PC-3 (cell line): ENCODE results near the gene CD164L2. TPM values are rescaled to one million over a fixed set of nuclear protein-coding genes. Genes with fewer than 3 reads are reported as not detected.

Experiments
- ATAC-seq: fragments of 200-7000 bp; cut with Tn5 transposase; 2 replicates; pipeline ENCODE4 v1.9.1; 2020; ENCODE audit warnings: mild to moderate bottlenecking, moderate library complexity
- BruUV-seq: library from RNA; stranded (reverse); fragments of 400-500 nt; replicated peaks from 2 replicates; lab custom pipeline; 2021; lab: Mats Ljungman, UMichigan
- CTCF ChIA-PET: fragments of 300-600 bp; sonication (Branson Sonifier 250); formaldehyde crosslinking; loops from one replicate; lab custom pipeline; 2022; ENCODE audit warnings: antibody characterized with exemption; lab: Charles Lee
- POLR2A ChIA-PET: fragments of 300-600 bp; sonication (Branson Sonifier 250); formaldehyde crosslinking; loops from one replicate; lab custom pipeline; 2022; ENCODE audit warnings: antibody characterized with exemption; ENCODE audit not compliant: unreplicated experiment; lab: Charles Lee
- DNase-seq: peaks from one replicate; pipeline ENCODE4 v3.0.0-alpha.2; 2015
- H2AFZ ChIP-seq: fragments of 300-600 bp; sonication (generic); 2 replicates; pipeline ENCODE4 v1.6.0; 2016; ENCODE audit warnings: antibody characterized with exemption, low read length
- H3F3A ChIP-seq: fragments of 300-600 bp; sonication (generic); one replicate; pipeline ENCODE4 v1.6.0; 2017; ENCODE audit warnings: antibody characterized with exemption, low read length, control low read depth, mild to moderate bottlenecking; ENCODE audit not compliant: unreplicated experiment
- H3K27ac ChIP-seq: fragments of 300-600 bp; sonication (generic); 2 replicates; pipeline ENCODE4 v1.5.1; 2016; ENCODE audit warnings: mild to moderate bottlenecking, low read length
- H3K27me3 ChIP-seq: fragments of 300-600 bp; sonication (generic); 2 replicates; pipeline ENCODE4 v1.6.1; 2016; ENCODE audit warnings: low read length, mixed read lengths
- H3K36me3 ChIP-seq: fragments of 300-600 bp; sonication (generic); 2 replicates; pipeline ENCODE4 v1.6.1; 2016; ENCODE audit warnings: low read depth, mixed run types, low read length, mixed read lengths
- H3K4me1 ChIP-seq: fragments of 300-600 bp; sonication (generic); 2 replicates; pipeline ENCODE4 v1.5.1; 2016; ENCODE audit warnings: low read length; ENCODE audit not compliant: insufficient read depth
- H3K4me2 ChIP-seq: fragments of 300-600 bp; sonication (generic); 2 replicates; pipeline ENCODE4 v1.6.0; 2016; ENCODE audit warnings: low read length
- H3K4me3 ChIP-seq: fragments of 300-600 bp; sonication (generic); 2 replicates; pipeline ENCODE4 v1.5.1; 2016; ENCODE audit warnings: mild to moderate bottlenecking, low read length, mixed read lengths
- H3K79me2 ChIP-seq: fragments of 300-600 bp; sonication (generic); 2 replicates; pipeline ENCODE4 v1.6.1; 2017; ENCODE audit warnings: low read length, mixed read lengths
- H3K9ac ChIP-seq: fragments of 300-600 bp; sonication (generic); 2 replicates; pipeline ENCODE4 v1.6.0; 2016; ENCODE audit warnings: mild to moderate bottlenecking, low read length
- H3K9me2 ChIP-seq: fragments of 300-600 bp; sonication (generic); replicated peaks from 2 replicates; pipeline ENCODE4 v1.6.1; 2016; ENCODE audit warnings: mixed run types, low read length, mixed read lengths
- H3K9me3 ChIP-seq: fragments of 300-600 bp; sonication (generic); 2 replicates; pipeline ENCODE4 v1.6.1; 2016; ENCODE audit warnings: low read length, mixed read lengths
- H4K20me1 ChIP-seq: fragments of 300-600 bp; sonication (generic); 2 replicates; pipeline ENCODE4 v1.6.1; 2016; ENCODE audit warnings: low read length, mixed read lengths
- CTCF ChIP-seq: fragments of 300-600 bp; sonication (generic); conservative IDR thresholded peaks from 2 replicates; pipeline ENCODE4 v1.5.1; 2017; ENCODE audit warnings: antibody characterized with exemption, low read depth, mild to moderate bottlenecking, low read length
- EZH2 ChIP-seq: fragments of 300-600 bp; sonication (generic); IDR thresholded peaks from one replicate; pipeline ENCODE4 v1.6.1; 2017; ENCODE audit warnings: antibody characterized with exemption, mild to moderate bottlenecking, low read length; ENCODE audit not compliant: unreplicated experiment
- EZH2phosphoT487 ChIP-seq: fragments of 300-600 bp; sonication (generic); IDR thresholded peaks from 2 replicates; pipeline ENCODE4 v1.6.1; 2018; ENCODE audit warnings: mild to moderate bottlenecking, antibody characterized with exemption, low read length, borderline replicate concordance
- intact Hi-C: fragments of 100-400 bp; cut with micrococcal nuclease; formaldehyde crosslinking; loops from 2 replicates; pipeline ENCODE4 v1.9.0; 2023
- total RNA-seq: library from RNA; depleted of rRNA; stranded (reverse); fragments of >200 nt; gene quantifications from 2 replicates; pipeline ENCODE4 v1.2.3, GENCODE V29; 2014

Gene CD164L2
- total RNA-seq, 1 experiment from 2014 or later: 0.47 TPM

- ChIA-PET CTCF (no interaction called here), POLR2A (interaction anchor here (0.7 kb wide), 1 partner anchor 40 kb away, joined by 3 read pairs; no protein-coding TSS in a partner anchor)
- Histone ChIP-seq H3K9me3 (no peaks in the 10 kb centered on the region), H3F3A (no peaks in the 10 kb centered on the region), H3K79me2 (peaks cover 19% of the 10 kb centered on the region), H3K9me2 (no peaks in the 10 kb centered on the region), H3K36me3 (peaks cover 16% of the 10 kb centered on the region; the same call in 1 of the 2 replicates), H4K20me1 (no peaks in the 10 kb centered on the region), H3K4me1 (peaks cover 35% of the 10 kb centered on the region), H3K9ac (no peak overlapping the region), H3K27me3 (no peaks in the 10 kb centered on the region), H3K4me3 (no peak overlapping the region), H2AFZ (no peak overlapping the region), H3K4me2 (no peak overlapping the region), H3K27ac (no peak overlapping the region)
- no TSS peak for BruUV-seq
- DNase-seq (no peak), ATAC-seq (no peak)
- intact Hi-C loops: no loop called here
- TF ChIP-seq EZH2 (no peak), CTCF (no peak), EZH2phosphoT487 (no peak)
Observed at GRCh38 chr1:27338751-27339150, 44.4 kb downstream of the CD164L2 start.

- ATAC-seq (no peak), DNase-seq (no peak)
- peaks cover 33% of the 10 kb centered on the region; the same call in 1 of the 2 replicates for H3K36me3 ChIP-seq
- no peak overlapping the region for H3K4me2 ChIP-seq
- POLR2A ChIA-PET: no interaction called here
- BruUV-seq: no TSS peak
- H3K79me2 ChIP-seq: no peaks in the 10 kb centered on the region
- H4K20me1 ChIP-seq: no peaks in the 10 kb centered on the region
- no peaks in the 10 kb centered on the region for H3K9me2 ChIP-seq
- H3K9me3 ChIP-seq: no peaks in the 10 kb centered on the region
- H2AFZ ChIP-seq: no peak overlapping the region
- intact Hi-C loops: no loop called here
- no peak overlapping the region for H3K27ac ChIP-seq
- H3K9ac ChIP-seq: no peak overlapping the region
- TF ChIP-seq EZH2phosphoT487 (no peak), CTCF (no peak), EZH2 (no peak)
- no peaks in the 10 kb centered on the region for H3K27me3 ChIP-seq
- no peaks in the 10 kb centered on the region for H3F3A ChIP-seq
- no peak overlapping the region for H3K4me3 ChIP-seq
- peaks cover 16% of the 10 kb centered on the region for H3K4me1 ChIP-seq
- CTCF ChIA-PET: no interaction called here
Observed at GRCh38 chr1:27336756-27337155, 46.4 kb downstream of the CD164L2 start.

GRCh38 chr1:27335506-27336422 is 47.4 kb downstream of the CD164L2 start:
- no peaks in the 10 kb centered on the region for H3K27me3 ChIP-seq
- BruUV-seq: TSS peak; percentile 25
- no peak overlapping the region for H3K4me2 ChIP-seq
- H3K9me3 ChIP-seq: no peaks in the 10 kb centered on the region
- no peaks in the 10 kb centered on the region for H4K20me1 ChIP-seq
- no peaks in the 10 kb centered on the region for H3K79me2 ChIP-seq
- DNase-seq: no peak
- no peak for TF ChIP-seq EZH2
- no peak for TF ChIP-seq EZH2phosphoT487
- no peak for TF ChIP-seq CTCF
- ChIA-PET CTCF (no interaction called here), POLR2A (no interaction called here)
- intact Hi-C loops: no loop called here
- no peaks in the 10 kb centered on the region for H3K9me2 ChIP-seq
- H3K27ac ChIP-seq: no peak overlapping the region
- peaks cover 6% of the 10 kb centered on the region for H3K4me1 ChIP-seq
- no peak overlapping the region for H3K9ac ChIP-seq
- H2AFZ ChIP-seq: no peak overlapping the region
- H3K4me3 ChIP-seq: no peak overlapping the region
- H3K36me3 ChIP-seq: peaks cover 33% of the 10 kb centered on the region; the same call in 1 of the 2 replicates
- H3F3A ChIP-seq: no peaks in the 10 kb centered on the region
- ATAC-seq: no peak
